ENCODE results near the gene FAM3C.
A peak's percentile ranks its signal among the peaks of the same experiment; 100 is the strongest.

FAM3C gene

DNA sequence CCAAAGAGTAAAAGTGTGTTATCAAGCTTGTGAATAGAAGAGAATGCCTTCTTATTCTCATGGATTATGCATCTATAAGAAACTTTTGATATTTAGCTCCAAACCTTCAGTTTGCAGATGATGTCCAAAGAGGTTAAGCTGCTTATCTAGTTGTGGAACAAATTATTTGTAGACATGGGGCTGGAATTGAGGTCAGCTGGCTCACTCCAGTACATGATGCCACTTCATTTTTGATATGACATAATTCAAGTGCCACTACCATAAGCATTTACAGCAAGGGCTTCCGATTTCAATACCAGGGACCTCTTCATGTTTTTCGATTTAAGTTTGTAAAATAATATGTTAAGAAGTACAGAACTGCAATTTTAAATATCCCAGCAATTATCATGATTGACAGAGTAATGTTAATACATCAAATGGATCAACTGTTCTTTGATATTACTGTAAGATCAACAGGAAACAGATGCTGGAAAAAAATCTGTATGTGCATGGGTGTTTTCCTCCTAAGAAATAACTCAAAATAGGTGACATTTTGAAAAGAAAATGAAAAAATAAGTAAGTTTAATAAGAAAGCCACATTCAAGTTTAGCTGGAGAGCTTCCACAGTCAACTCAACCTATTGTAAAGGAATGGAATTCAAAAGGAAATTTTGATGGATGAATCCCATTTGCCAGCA is 12.7 kb downstream of the FAM3C start:
- H3K4me1 ChIP-seq, result no peaks in the 10 kb centered on the region
- in situ Hi-C loops (cut with MboI; ENCODE audit: low sequenced_read_pairs), result no loop called here
- H3K36me3 ChIP-seq (replicated peaks), result no peaks in the 10 kb centered on the region; the same call in 1 of the 2 replicates
- DNase-seq (ENCODE audit: low spot score in 2 of 2), result no peak
- no peak overlapping the region for H3K4me3 ChIP-seq
- no peaks in the 10 kb centered on the region for H3K27me3 ChIP-seq (ENCODE audit: low read depth)
- no peaks in the 10 kb centered on the region for H3K9me3 ChIP-seq

DNA sequence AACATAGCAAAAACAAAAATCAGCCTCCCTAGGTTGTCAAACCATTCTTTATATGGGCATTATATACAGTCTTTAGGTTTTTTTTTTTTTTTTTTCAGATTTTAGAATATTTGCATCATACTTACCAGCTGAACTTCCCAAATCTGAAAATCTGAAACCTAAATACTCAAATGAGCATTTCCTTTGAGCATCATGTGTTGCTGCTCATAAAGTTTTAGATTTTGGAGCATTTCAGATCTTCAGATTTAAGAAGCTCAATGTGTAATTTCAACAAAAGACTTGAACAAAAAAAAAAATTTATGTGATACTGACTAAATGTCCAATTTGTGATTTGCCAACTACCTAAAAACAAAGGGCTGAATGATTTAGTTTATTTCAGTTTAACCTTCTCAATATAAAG is 13.6 kb downstream of the FAM3C start:
- Histone ChIP-seq H3K4me3 (no peak overlapping the region), H3K9me3 (no peaks in the 10 kb centered on the region), H3K36me3 (replicated peaks) (no peaks in the 10 kb centered on the region; the same call in 1 of the 2 replicates), H3K27me3 (ENCODE audit: low read depth) (no peaks in the 10 kb centered on the region), H3K4me1 (no peaks in the 10 kb centered on the region)
- no peak for DNase-seq (ENCODE audit: low spot score in 2 of 2)
- in situ Hi-C loops (cut with MboI; ENCODE audit: low sequenced_read_pairs), result no loop called here

DNA sequence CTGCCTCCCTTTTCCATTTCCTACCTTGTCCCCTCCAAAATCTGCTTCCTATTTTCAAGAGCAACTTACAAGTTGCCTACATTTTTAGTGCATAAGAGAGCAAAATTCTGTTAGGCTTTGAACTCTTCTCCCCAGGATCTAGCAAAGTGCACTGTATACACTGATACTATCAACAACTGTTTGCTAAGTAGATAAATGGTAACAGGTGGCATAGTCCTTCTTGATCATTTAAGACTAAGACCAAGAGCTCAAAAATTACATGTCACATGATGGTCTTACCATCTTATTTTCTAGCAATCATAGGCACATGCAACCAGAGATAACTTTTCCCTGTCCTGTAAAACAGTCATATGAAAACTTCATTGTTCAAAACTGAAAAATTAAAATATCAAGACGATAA is 16.2 kb downstream of the FAM3C start:
- peaks cover 3% of the 10 kb centered on the region; the same call in 1 of the 2 replicates for H3K36me3 ChIP-seq (replicated peaks)
- in situ Hi-C loops (cut with MboI; ENCODE audit: low sequenced_read_pairs), result no loop called here
- H3K4me3 ChIP-seq, result no peak overlapping the region
- H3K4me1 ChIP-seq, result no peaks in the 10 kb centered on the region
- H3K9me3 ChIP-seq, result no peaks in the 10 kb centered on the region
- H3K27me3 ChIP-seq (ENCODE audit: low read depth), result no peaks in the 10 kb centered on the region
- no peak for DNase-seq (ENCODE audit: low spot score in 2 of 2)

DNA sequence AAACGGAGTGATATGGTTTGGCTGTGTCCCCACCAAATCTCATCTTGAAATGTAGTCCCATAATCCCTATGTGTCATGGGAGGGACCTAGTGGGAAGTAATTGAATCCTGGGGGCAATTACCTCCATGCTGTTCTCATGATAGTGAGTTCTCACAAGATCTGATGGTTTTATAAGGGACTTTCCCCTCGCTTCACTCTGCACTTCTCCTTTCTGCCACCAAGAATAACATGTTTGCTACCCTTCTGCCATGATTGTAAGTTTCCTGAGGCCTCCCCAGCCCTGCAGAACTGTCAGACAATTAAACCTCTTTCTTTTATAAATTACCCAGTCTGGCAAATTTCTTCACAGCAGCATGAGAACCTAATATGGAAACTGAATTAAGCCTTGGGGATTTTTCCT is 19.1 kb downstream of the FAM3C start:
- H3K36me3 ChIP-seq (replicated peaks), result peaks cover 4% of the 10 kb centered on the region; the same call in 1 of the 2 replicates
- no peaks in the 10 kb centered on the region for H3K27me3 ChIP-seq (ENCODE audit: low read depth)
- no peaks in the 10 kb centered on the region for H3K4me1 ChIP-seq
- in situ Hi-C loops (cut with MboI; ENCODE audit: low sequenced_read_pairs), result no loop called here
- H3K9me3 ChIP-seq, result no peaks in the 10 kb centered on the region
- DNase-seq (ENCODE audit: low spot score in 2 of 2), result no peak
- no peak overlapping the region for H3K4me3 ChIP-seq

DNA sequence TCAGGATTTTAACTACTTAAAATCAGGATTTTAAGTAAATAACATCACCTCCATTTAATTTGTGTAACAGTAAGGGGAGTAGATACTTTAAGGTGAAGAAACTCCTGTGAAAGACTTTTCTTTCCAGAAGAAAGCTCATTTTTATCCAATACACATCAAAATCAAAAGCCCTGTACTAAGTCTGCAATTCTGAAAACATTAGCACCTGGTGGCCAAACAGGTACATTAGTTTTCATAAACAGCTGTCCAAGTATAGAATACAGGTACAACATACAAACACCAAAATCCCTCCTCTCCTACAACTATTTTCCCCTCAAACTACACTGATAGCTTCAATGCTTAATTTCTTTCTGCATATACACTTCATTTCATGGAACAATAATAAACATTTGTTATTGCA is 22.9 kb downstream of the FAM3C start:
- peaks cover 8% of the 10 kb centered on the region for H3K36me3 ChIP-seq (replicated peaks)
- no peak for DNase-seq (ENCODE audit: low spot score in 2 of 2)
- in situ Hi-C loops (cut with MboI; ENCODE audit: low sequenced_read_pairs), result loop anchor here (25.0 kb wide), 1 partner anchor 614 kb away; no protein-coding TSS in a partner anchor
- no peaks in the 10 kb centered on the region for H3K9me3 ChIP-seq
- no peak overlapping the region for H3K4me3 ChIP-seq
- H3K27me3 ChIP-seq (ENCODE audit: low read depth), result no peaks in the 10 kb centered on the region
- no peaks in the 10 kb centered on the region for H3K4me1 ChIP-seq

DNA sequence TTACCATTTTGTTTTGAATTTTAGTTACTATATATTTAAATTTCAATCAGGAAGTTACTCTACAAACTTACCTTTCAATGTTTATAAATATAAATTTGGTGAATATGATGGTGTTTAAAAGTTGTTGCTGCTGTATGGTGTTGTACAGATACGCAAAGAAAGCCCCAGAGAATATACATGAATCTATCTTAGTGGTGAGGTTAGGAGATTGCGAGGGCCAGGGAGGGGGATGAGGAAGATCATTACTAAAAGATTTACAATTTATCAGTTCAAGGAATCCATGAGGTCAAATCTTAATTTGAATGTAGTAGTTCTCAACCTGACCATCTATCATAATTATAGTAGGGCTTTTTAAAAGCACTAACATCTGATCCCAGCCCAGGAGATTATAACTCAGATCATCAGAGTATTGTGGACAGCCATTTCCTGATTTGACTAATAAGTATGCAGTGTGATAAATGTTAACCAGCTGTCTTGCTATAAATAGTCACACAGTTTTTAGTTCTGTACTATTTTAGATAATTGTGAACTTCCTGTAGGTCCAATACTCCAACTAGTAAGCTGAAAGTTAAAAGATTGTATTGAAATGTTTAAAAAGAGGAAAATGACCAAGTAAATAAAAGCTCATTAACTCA is 23.6 kb downstream of the FAM3C start:
- Histone ChIP-seq H3K4me3 (no peak overlapping the region), H3K27me3 (ENCODE audit: low read depth) (no peaks in the 10 kb centered on the region), H3K36me3 (replicated peaks) (peaks cover 8% of the 10 kb centered on the region), H3K4me1 (no peaks in the 10 kb centered on the region), H3K9me3 (no peaks in the 10 kb centered on the region)
- in situ Hi-C loops (cut with MboI; ENCODE audit: low sequenced_read_pairs), result loop anchor here (25.0 kb wide), 1 partner anchor 615 kb away; no protein-coding TSS in a partner anchor
- DNase-seq (ENCODE audit: low spot score in 2 of 2), result no peak

DNA sequence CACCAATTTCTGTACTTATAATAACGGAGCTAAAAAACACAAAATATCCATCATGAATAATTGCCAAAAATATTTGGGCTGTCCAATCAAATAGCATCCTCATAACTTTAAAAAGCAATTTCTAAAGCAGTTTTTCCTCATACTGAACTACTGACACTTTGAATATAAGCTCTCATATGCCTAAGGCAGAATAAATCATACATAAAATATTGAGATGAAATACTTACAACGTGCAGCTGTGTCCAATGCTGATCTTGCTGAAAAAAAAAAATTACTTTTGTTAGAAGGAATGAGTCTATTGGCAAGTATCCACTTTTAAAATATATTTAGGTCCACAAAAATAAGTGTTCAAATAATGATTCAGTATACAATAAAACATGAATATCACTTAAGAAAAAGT is 24.2 kb downstream of the FAM3C start:
- in situ Hi-C loops (cut with MboI; ENCODE audit: low sequenced_read_pairs), result loop anchor here (25.0 kb wide), 1 partner anchor 615 kb away; no protein-coding TSS in a partner anchor
- Histone ChIP-seq H3K27me3 (ENCODE audit: low read depth) (no peaks in the 10 kb centered on the region), H3K4me3 (no peak overlapping the region), H3K36me3 (replicated peaks) (peaks cover 11% of the 10 kb centered on the region), H3K9me3 (no peaks in the 10 kb centered on the region), H3K4me1 (no peaks in the 10 kb centered on the region)
- no peak for DNase-seq (ENCODE audit: low spot score in 2 of 2)

DNA sequence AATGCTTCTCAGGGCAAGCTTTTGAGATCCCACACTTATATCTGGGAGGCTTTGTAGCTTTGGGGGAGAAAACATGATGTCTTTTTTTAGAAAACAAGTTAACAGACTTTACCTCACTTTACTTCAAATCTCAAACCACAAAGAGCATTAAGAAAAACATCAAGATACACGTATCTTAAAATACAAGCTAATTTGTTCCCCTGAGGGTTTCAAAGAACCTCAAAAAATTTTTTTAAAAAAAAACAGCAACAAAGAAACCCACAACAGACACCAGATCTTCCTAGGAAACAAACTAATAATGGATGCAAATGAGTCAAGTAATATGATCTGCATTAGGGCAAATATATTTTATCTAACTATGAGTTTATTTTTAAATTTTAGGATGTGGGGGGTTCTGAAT is 24.7 kb downstream of the FAM3C start:
- no peak for DNase-seq (ENCODE audit: low spot score in 2 of 2)
- Histone ChIP-seq H3K9me3 (no peaks in the 10 kb centered on the region), H3K27me3 (ENCODE audit: low read depth) (no peaks in the 10 kb centered on the region), H3K4me1 (no peaks in the 10 kb centered on the region), H3K36me3 (replicated peaks) (peaks cover 11% of the 10 kb centered on the region), H3K4me3 (no peak overlapping the region)
- in situ Hi-C loops (cut with MboI; ENCODE audit: low sequenced_read_pairs), result loop anchor here (25.0 kb wide), 1 partner anchor 616 kb away; no protein-coding TSS in a partner anchor

DNA sequence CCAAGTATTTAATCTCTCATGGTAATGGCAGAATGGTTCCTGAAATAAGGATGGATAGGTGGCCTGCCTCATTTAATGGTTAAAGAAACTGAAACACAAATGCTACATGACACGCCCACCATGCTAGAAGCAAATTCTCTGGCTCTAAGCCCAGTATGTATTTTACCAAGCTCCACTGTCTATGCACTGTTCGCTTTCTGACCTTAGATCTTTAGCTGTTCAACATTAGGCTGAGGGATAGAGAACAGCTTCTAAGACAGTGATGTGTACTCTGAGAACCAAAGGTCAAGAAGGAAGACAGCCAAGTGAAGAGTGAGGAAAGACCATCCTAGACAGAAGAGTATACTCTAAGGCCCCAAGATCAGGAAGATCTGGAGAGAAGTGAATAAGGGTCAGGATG is 26.6 kb downstream of the FAM3C start:
- Histone ChIP-seq H3K4me3 (no peak overlapping the region), H3K9me3 (no peaks in the 10 kb centered on the region), H3K36me3 (replicated peaks) (peaks cover 13% of the 10 kb centered on the region), H3K4me1 (peaks cover 6% of the 10 kb centered on the region), H3K27me3 (ENCODE audit: low read depth) (no peaks in the 10 kb centered on the region)
- DNase-seq (ENCODE audit: low spot score in 2 of 2), result no peak
- in situ Hi-C loops (cut with MboI; ENCODE audit: low sequenced_read_pairs), result loop anchor here (10.0 to 25.0 kb wide), 2 partner anchors 185 to 618 kb away; no protein-coding TSS in a partner anchor

DNA sequence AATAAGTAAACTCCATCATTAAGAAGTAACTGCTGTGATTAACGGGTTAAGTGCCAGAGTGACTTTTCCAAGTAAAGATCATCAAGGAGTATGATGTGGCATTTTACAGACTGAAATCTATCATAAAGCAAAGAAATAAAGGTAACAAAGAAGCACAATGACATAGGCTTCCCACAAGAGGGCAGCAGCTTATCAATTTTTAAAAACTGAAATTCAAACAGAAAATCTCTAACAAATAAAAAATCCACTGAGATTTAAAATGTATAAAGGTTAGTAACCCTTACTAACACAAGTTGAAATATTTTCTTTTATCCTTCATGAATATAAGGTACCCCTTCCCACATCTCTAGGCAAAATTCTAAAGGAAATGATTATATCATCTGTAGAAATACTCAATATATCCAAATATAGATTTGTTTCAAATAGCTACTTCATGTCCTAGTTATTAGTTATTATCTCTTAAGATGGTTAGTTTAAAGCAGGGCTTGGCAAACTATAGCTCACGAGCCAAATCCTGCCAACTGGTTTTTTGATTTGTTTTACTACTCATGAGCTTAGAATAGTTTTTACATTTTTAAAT is 29.2 kb downstream of the FAM3C start:
- DNase-seq (ENCODE audit: low spot score in 2 of 2), result peak; percentile 25 to 44
- peaks cover 10% of the 10 kb centered on the region for H3K4me1 ChIP-seq
- H3K9me3 ChIP-seq, result no peaks in the 10 kb centered on the region
- no peaks in the 10 kb centered on the region for H3K27me3 ChIP-seq (ENCODE audit: low read depth)
- in situ Hi-C loops (cut with MboI; ENCODE audit: low sequenced_read_pairs), result loop anchor here (10.0 to 25.0 kb wide), 2 partner anchors 188 to 620 kb away; no protein-coding TSS in a partner anchor
- H3K4me3 ChIP-seq, result no peak overlapping the region
- peaks cover 16% of the 10 kb centered on the region for H3K36me3 ChIP-seq (replicated peaks)

DNA sequence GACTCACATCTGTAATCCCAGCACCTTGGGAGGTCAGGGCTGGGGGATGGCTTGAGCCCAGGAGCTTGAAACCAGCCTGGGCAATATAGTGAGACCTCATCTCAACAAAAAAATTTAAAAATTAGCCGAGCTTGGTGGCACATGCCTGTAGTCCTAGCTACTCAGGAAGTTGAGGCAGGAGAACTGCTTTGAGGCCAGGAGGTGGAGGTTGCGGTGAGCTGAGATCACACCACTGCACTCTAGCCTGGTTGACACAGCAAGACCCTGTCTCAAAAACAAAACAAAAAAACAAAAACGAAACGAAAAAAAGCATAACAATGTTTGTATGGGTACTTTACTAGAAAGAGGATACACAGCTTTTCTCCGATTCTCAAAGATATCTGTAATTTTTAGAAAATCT is 35.5 kb downstream of the FAM3C start:
- H3K4me1 ChIP-seq, result peaks cover 20% of the 10 kb centered on the region
- in situ Hi-C loops (cut with MboI; ENCODE audit: low sequenced_read_pairs), result loop anchor here (10.0 to 25.0 kb wide), 2 partner anchors 194 to 627 kb away; no protein-coding TSS in a partner anchor
- no peaks in the 10 kb centered on the region for H3K27me3 ChIP-seq (ENCODE audit: low read depth)
- no peaks in the 10 kb centered on the region for H3K9me3 ChIP-seq
- DNase-seq (ENCODE audit: low spot score in 2 of 2), result no peak
- no peak overlapping the region for H3K4me3 ChIP-seq
- H3K36me3 ChIP-seq (replicated peaks), result peaks cover 17% of the 10 kb centered on the region

DNA sequence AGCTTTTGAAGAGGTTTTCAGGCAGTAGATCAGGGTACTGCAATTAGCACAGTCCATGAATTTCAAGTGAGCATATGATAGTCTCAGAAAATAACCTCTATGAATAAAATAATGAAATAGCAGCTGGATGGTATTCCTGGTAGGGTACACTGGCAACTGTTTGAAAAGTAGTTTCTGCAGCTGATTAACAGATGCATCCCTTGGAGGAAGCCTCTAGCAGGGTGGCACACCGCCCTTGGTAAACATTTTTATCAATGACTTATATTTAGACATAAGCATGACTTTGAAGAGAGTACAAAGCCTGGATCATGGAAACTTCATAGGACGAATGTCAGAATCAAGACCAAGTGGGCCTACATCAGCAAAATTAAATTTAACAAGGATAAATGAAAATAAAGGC is 40.5 kb downstream of the FAM3C start:
- Histone ChIP-seq H3K4me1 (peaks cover 10% of the 10 kb centered on the region), H3K27me3 (ENCODE audit: low read depth) (no peaks in the 10 kb centered on the region), H3K9me3 (no peaks in the 10 kb centered on the region), H3K4me3 (no peak overlapping the region), H3K36me3 (replicated peaks) (peaks cover 13% of the 10 kb centered on the region)
- in situ Hi-C loops (cut with MboI; ENCODE audit: low sequenced_read_pairs), result loop anchor here (25.0 kb wide), 1 partner anchor 632 kb away; no protein-coding TSS in a partner anchor
- DNase-seq (ENCODE audit: low spot score in 2 of 2), result no peak

DNA sequence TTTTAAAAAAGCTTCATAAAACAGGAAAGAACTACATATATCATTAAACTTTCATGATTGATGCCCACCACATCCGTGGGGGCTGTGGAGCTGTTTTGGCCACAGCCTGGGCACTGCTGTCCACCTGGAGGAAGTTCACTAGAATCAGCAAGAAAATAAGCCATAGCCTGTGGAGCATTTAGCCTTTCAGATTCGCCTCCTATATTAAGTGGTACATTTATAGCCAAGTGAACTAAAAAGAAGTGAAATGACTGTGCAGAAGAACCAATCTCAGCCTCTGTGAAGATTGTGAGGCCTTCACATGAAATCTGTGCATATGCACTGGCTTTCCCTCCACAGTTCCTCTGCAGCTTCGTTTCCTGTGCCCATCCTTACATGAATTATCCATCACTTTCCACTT is 43.8 kb downstream of the FAM3C start:
- in situ Hi-C loops (cut with MboI; ENCODE audit: low sequenced_read_pairs), result loop anchor here (25.0 kb wide), 1 partner anchor 635 kb away; no protein-coding TSS in a partner anchor
- Histone ChIP-seq H3K4me1 (no peaks in the 10 kb centered on the region), H3K9me3 (no peaks in the 10 kb centered on the region), H3K36me3 (replicated peaks) (peaks cover 3% of the 10 kb centered on the region), H3K27me3 (ENCODE audit: low read depth) (no peaks in the 10 kb centered on the region), H3K4me3 (no peak overlapping the region)
- no peak for DNase-seq (ENCODE audit: low spot score in 2 of 2)

DNA sequence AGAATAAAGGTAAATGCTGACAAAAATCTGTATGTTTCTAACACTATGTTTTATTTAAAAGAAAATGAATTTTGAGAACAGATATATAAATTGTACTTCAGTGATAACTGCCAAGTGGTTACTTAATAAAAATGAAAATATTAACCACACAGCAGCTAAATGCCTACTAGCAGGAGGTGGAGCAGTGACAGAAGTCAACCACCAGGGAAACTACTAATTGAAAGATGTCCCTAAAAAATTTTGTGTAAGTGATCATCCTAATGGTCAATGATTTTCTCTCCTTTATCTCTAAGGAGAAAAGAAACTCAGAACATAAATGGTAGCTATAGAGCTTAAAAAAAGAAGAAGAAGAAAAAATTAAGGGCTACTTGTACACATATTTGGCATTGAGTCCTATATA is 44.4 kb downstream of the FAM3C start:
- Histone ChIP-seq H3K36me3 (replicated peaks) (peaks cover 3% of the 10 kb centered on the region), H3K4me3 (no peak overlapping the region), H3K4me1 (no peaks in the 10 kb centered on the region), H3K9me3 (no peaks in the 10 kb centered on the region), H3K27me3 (ENCODE audit: low read depth) (no peaks in the 10 kb centered on the region)
- in situ Hi-C loops (cut with MboI; ENCODE audit: low sequenced_read_pairs), result loop anchor here (25.0 kb wide), 1 partner anchor 636 kb away; no protein-coding TSS in a partner anchor
- no peak for DNase-seq (ENCODE audit: low spot score in 2 of 2)

All from HAP-1 (cell line).